ENCODE results near the gene TECRL.
A peak's percentile ranks its signal among the peaks of the same experiment; 100 is the strongest.

The TECRL gene

GRCh38 chr4:64326507-64326906, 82.7 kb downstream of the TECRL start:
- no peak for DNase-seq

GRCh38 chr4:64306255-64306565, 103.0 kb downstream of the TECRL start:
- no peak for DNase-seq

GRCh38 chr4:64305565-64306254, 103.5 kb downstream of the TECRL start:
- DNase-seq: no peak

- DNase-seq: no peak
Observed at GRCh38 chr4:64272432-64272831, 136.8 kb downstream of the TECRL start.

- DNase-seq: no peak
Observed at GRCh38 chr4:64271601-64272081, 137.6 kb downstream of the TECRL start.

GRCh38 chr4:64266669-64267068, 142.6 kb downstream of the TECRL start:
- DNase-seq: no peak

- DNase-seq: no peak
Observed at GRCh38 chr4:64266263-64266662, 143.0 kb downstream of the TECRL start.

- no peak for DNase-seq
Observed at GRCh38 chr4:64251781-64252180, 157.5 kb downstream of the TECRL start.

GRCh38 chr4:64250488-64250887, 158.8 kb downstream of the TECRL start:
- DNase-seq: no peak

GRCh38 chr4:64250061-64250460, 159.2 kb downstream of the TECRL start:
- DNase-seq: no peak

- no peak for DNase-seq
Observed at GRCh38 chr4:64248186-64248585, 161.1 kb downstream of the TECRL start.

- peak; percentile 1 for DNase-seq
Observed at GRCh38 chr4:64230709-64231310, 178.4 kb downstream of the TECRL start.

All from fibroblast of skin of back (primary cell).